Esophagus squamous epithelium (tissue), 5 donors: Measurements from ENCODE around the gene ACTL6A. TPM values are rescaled to one million over a fixed set of nuclear protein-coding genes. Genes with fewer than 3 reads are reported as not detected.

ENCODE experiments used
- DNase-seq: peaks from one replicate; lab custom pipeline; 2025; lab: John Stamatoyannopoulos, UW
- H3K27ac ChIP-seq, 4 donors: fragments of 200-600 bp; sonication (generic); one replicate each; pipeline ENCODE4 v1.5.1; 2016 to 2019; ENCODE audit warnings: mild to moderate bottlenecking in 1 of 4
- H3K27me3 ChIP-seq, 4 donors: fragments of 200-600 bp; sonication (generic); 1 replicate in 3 of 4; 2 replicates in 1 of 4; pipeline versions ENCODE4 v1.5.1 to v1.6.0; 2017 to 2021; ENCODE audit warnings: antibody characterized with exemption in 1 of 4
- H3K36me3 ChIP-seq, 3 donors: fragments of 200-600 bp; sonication (generic); one replicate each; pipeline ENCODE4 v1.5.1; 2016 to 2019
- H3K4me1 ChIP-seq, 3 donors: fragments of 200-600 bp; sonication (generic); one replicate each; pipeline ENCODE4 v1.5.1; 2017 to 2019
- H3K4me3 ChIP-seq, 4 donors: fragments of 200-600 bp; sonication (generic); 1 replicate in 3 of 4; 2 replicates in 1 of 4; pipeline ENCODE4 v1.5.1; 2016 to 2019; ENCODE audit warnings: mild to moderate bottlenecking in 2 of 4, moderate library complexity in 1 of 4
- H3K9me3 ChIP-seq, 3 donors: fragments of 200-600 bp; sonication (generic); one replicate each; pipeline ENCODE4 v1.5.1; 2016 to 2019
- CTCF ChIP-seq, 6 experiments: fragments of 450-650 bp in 4 of 6; fragments of 200-600 bp in 2 of 6; sonication (generic) in 2 of 6; IDR thresholded peaks; one replicate each; pipeline ENCODE4 v1.5.1; 2016 to 2019; ENCODE audit warnings: antibody characterized with exemption in 6 of 6, mild to moderate bottlenecking in 4 of 6, moderate library complexity in 4 of 6
- POLR2A ChIP-seq, 4 donors: fragments of 450-650 bp; IDR thresholded peaks; one replicate each; pipeline ENCODE4 v1.6.1; 2017; ENCODE audit warnings: antibody characterized with exemption in 4 of 4, mild to moderate bottlenecking in 4 of 4, moderate library complexity in 3 of 4
- WGBS, 2 donors: methylation state at CpG; one replicate each; pipeline ENCODE4 v1.1.5; 2018; 5-methylcytosine and 5-hydroxymethylcytosine counted together
- intact Hi-C: fragments of 100-400 bp; cut with DNase I; formaldehyde crosslinking; loops from one replicate; pipeline ENCODE4 v1.15.0; 2022
- small RNA-seq, 4 donors: library from RNA; depleted of rRNA; stranded (forward); fragments of <200 nt; gene quantifications; one replicate each; pipeline ENCODE3, GENCODE V24; 2016
- total RNA-seq, 4 donors: library from RNA; depleted of rRNA; stranded (reverse); fragments of >200 nt; gene quantifications; one replicate each; pipeline ENCODE4 v1.1.0, GENCODE V29; 2016
- donor health status: DM: yes; HTN: yes; CAD: no.

The ACTL6A gene
- total RNA-seq, 4 donors from 2014 or later, result 51.5 to 95.4 (median 63.5) TPM

GRCh38 chr3:179624451-179624850, 61.7 kb downstream of the ACTL6A start:
- Histone ChIP-seq H3K27me3 (no peaks in the 10 kb centered on the region), H3K36me3 (peaks cover 7 to 66% (median 18%) of the 10 kb centered on the region in 3 donors), H3K4me1 (no peaks in the 10 kb centered on the region), H3K27ac (no peak overlapping the region), H3K4me3 (no peak overlapping the region), H3K9me3 (no peaks in the 10 kb centered on the region)
- TF ChIP-seq CTCF (IDR thresholded peaks at IDR 0.05) (no peak), POLR2A (IDR thresholded peaks at IDR 0.05) (no peak)
- no peak for DNase-seq
- intact Hi-C loops, result no loop called here
- 84 to 85% methylated on average over 3 of the region's 3 CpGs for WGBS, 2 donors

GRCh38 chr3:179630753-179631451, 68.2 kb downstream of the ACTL6A start:
- WGBS, 2 donors, result 72 to 76% methylated on average over 3 of the region's 3 CpGs
- intact Hi-C loops, result no loop called here
- Histone ChIP-seq H3K4me1 (no peaks in the 10 kb centered on the region), H3K4me3 (no peak overlapping the region), H3K9me3 (no peaks in the 10 kb centered on the region), H3K36me3 (peaks cover 0 to 10% (median 0%) of the 10 kb centered on the region in 3 donors), H3K27ac (no peak overlapping the region), H3K27me3 (no peaks in the 10 kb centered on the region)
- DNase-seq, result no peak
- TF ChIP-seq POLR2A (IDR thresholded peaks at IDR 0.05), result no peak
- no peak for TF ChIP-seq CTCF (IDR thresholded peaks at IDR 0.05)

Small RNA genes within 50 kb of the gene (small RNA-seq; reads per million reads assigned to genes)
- 0 reads per million in 4 donors for gene AC090425.1
- gene RF01210, result 0 to 0.27 (median 0) reads per million in 4 donors

Other genes starting within 250 kb of the ACTL6A start
- 10 to 100 TPM; 10.0 to 43.6 (median 33.9) TPM for gene ZNF639, start 239.9 kb upstream of the ACTL6A start, total RNA-seq
- gene MFN1, start 215.2 kb upstream of the ACTL6A start, total RNA-seq, result 10 to 100 TPM; 25.2 to 55.3 (median 38.2) TPM
- gene GNB4, start 111.5 kb upstream of the ACTL6A start, total RNA-seq, result 10 to 100 TPM; 10.4 to 30.3 (median 19.7) TPM
- 10 to 100 TPM; 22.6 to 32.6 (median 28.6) TPM for gene MRPL47, start 41.7 kb downstream of the ACTL6A start, total RNA-seq
- 100 to 1,000 TPM in 2 of 4 donors, 10 to 100 TPM in 2; 55.9 to 123 (median 95.2) TPM for gene NDUFB5, start 41.9 kb downstream of the ACTL6A start, total RNA-seq
- 1 to 10 TPM; 1.5 to 6.5 (median 4.1) TPM for gene USP13, start 90.1 kb downstream of the ACTL6A start, total RNA-seq